HEK293T (cell line): ENCODE measurements around the gene WWOX.

Source experiments
- CTCF ChIA-PET: fragments of 350-600 bp; formaldehyde crosslinking; extraction: SDS; loops from one replicate; lab custom pipeline; 2021; ENCODE audit warnings: antibody characterized with exemption, inconsistent platforms; lab: Yijun Ruan, JAX
- POLR2A ChIA-PET: fragments of 350-600 bp; formaldehyde crosslinking; extraction: SDS; loops from one replicate; lab custom pipeline; 2020; ENCODE audit warnings: antibody characterized with exemption, inconsistent platforms; lab: Yijun Ruan, JAX
- DNase-seq: peaks from one replicate; pipeline ENCODE4 v3.0.0; 2012; ENCODE audit warnings: mixed read lengths; ENCODE audit errors: extremely low spot score
- ARNT ChIP-seq: fragments of 450-650 bp; IDR thresholded peaks from 2 replicates; pipeline ENCODE4 v1.6.1; 2017; ENCODE audit warnings: mild to moderate bottlenecking
- BHLHE40 ChIP-seq: fragments of 450-650 bp; IDR thresholded peaks from 2 replicates; pipeline ENCODE4 v1.6.1; 2016; ENCODE audit warnings: mild to moderate bottlenecking, moderate library complexity, borderline replicate concordance
- CTBP1 ChIP-seq: fragments of 450-650 bp; IDR thresholded peaks from 2 replicates; pipeline ENCODE4 v1.6.1; 2016; ENCODE audit warnings: borderline replicate concordance
- ELF4 ChIP-seq: fragments of 450-650 bp; IDR thresholded peaks from 2 replicates; pipeline ENCODE4 v1.6.1; 2017; ENCODE audit warnings: antibody characterized with exemption
- FOXA1 ChIP-seq: fragments of 450-650 bp; IDR thresholded peaks from 2 replicates; pipeline ENCODE4 v1.6.1; 2016; ENCODE audit warnings: mild to moderate bottlenecking
- FOXK2 ChIP-seq: fragments of 450-650 bp; IDR thresholded peaks from 2 replicates; pipeline ENCODE4 v1.6.1; 2016; ENCODE audit warnings: mild to moderate bottlenecking
- FOXM1 ChIP-seq: fragments of 450-650 bp; IDR thresholded peaks from 2 replicates; pipeline ENCODE4 v1.6.1; 2017; ENCODE audit warnings: mild to moderate bottlenecking, borderline replicate concordance
- HDGF ChIP-seq: fragments of 450-650 bp; IDR thresholded peaks from 2 replicates; pipeline ENCODE4 v1.6.1; 2017; ENCODE audit warnings: antibody characterized with exemption, borderline replicate concordance
- L3MBTL2 ChIP-seq: fragments of 450-650 bp; conservative IDR thresholded peaks from 2 replicates; pipeline ENCODE4 v1.6.1; 2016; ENCODE audit warnings: mild to moderate bottlenecking
- LEF1 ChIP-seq: fragments of 450-650 bp; IDR thresholded peaks from 2 replicates; pipeline ENCODE4 v1.6.1; 2017; ENCODE audit warnings: mild to moderate bottlenecking, borderline replicate concordance
- NFRKB ChIP-seq: fragments of 450-650 bp; IDR thresholded peaks from 2 replicates; pipeline ENCODE4 v1.6.1; 2016; ENCODE audit warnings: mild to moderate bottlenecking, moderate library complexity
- SP1 ChIP-seq: fragments of 450-650 bp; IDR thresholded peaks from 2 replicates; pipeline ENCODE4 v1.6.1; 2017
- SUZ12 ChIP-seq: fragments of 450-650 bp; IDR thresholded peaks from 2 replicates; pipeline ENCODE4 v1.6.1; 2016; ENCODE audit warnings: mild to moderate bottlenecking
- TARDBP ChIP-seq: fragments of 450-650 bp; IDR thresholded peaks from 2 replicates; pipeline ENCODE4 v1.6.1; 2016
- ZNF384 ChIP-seq: fragments of 450-650 bp; IDR thresholded peaks from 2 replicates; pipeline ENCODE4 v1.6.1; 2016
- TF ChIP-seq, protein P1 (sequence below): fragments of 450-650 bp; IDR thresholded peaks from 2 replicates; pipeline ENCODE4 v1.6.1; 2016

The WWOX gene

DNA sequence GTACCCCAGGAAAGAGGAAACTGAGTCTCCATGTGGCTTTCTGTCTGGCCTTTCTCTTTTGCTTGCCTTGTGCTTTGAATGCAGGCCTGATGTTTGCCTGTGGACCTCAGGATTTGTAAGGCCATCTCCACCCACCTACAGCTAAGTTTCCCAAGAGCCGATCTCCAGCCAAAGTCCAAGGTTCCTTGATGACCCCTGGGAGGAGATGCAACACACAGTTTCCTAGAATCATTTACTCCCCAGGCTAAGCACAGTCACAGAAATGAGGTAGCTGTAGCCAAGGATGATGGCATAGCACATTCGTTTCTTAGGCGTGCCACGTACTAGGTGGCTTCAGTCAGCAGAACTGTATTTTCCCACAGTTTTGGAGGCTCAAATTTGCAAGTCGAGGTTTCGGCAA is 905.6 kb downstream of the WWOX start:
- ChIA-PET POLR2A (no interaction called here), CTCF (no interaction called here)

DNA sequence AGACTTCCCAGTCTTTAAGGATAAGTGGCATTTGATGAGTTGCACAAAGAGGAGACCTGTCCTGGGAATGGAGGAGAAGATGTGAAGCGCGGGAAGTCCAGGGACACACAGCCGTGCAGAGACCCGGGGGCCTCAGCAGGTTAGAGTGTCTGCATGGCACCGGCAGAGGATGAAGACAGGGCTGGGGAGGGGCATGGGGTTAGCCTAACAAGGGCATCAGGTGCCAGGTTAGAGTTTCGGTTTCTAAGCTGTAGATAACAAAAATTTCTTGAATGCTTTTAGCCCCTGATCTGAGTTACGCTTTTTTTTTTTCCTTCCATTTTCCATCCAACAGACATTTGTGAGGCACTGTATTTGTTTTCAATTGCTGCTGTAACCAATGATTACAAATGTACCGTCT is 906.8 kb downstream of the WWOX start:
- TF ChIP-seq ZNF384 (no peak), FOXM1 (no peak)
- TF ChIP-seq, protein P1, sequence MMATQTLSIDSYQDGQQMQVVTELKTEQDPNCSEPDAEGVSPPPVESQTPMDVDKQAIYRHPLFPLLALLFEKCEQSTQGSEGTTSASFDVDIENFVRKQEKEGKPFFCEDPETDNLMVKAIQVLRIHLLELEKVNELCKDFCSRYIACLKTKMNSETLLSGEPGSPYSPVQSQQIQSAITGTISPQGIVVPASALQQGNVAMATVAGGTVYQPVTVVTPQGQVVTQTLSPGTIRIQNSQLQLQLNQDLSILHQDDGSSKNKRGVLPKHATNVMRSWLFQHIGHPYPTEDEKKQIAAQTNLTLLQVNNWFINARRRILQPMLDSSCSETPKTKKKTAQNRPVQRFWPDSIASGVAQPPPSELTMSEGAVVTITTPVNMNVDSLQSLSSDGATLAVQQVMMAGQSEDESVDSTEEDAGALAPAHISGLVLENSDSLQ, result no peak
- ChIA-PET CTCF (no interaction called here), POLR2A (no interaction called here)
- no peak for DNase-seq

More for the DNA sequence above, 905.6 kb downstream of the WWOX start:
- no peak for DNase-seq
- TF ChIP-seq ZNF384, result no peak
- no peak for TF ChIP-seq SUZ12
- TF ChIP-seq TARDBP, result no peak
- TF ChIP-seq ARNT, result no peak
- no peak for TF ChIP-seq FOXM1
- no peak for TF ChIP-seq ELF4
- no peak for TF ChIP-seq NFRKB
- no peak for TF ChIP-seq CTBP1
- no peak for TF ChIP-seq BHLHE40
- TF ChIP-seq, protein P1, result no peak
- TF ChIP-seq HDGF, result no peak
- TF ChIP-seq FOXA1, result no peak
- no peak for TF ChIP-seq L3MBTL2
- no peak for TF ChIP-seq FOXK2
- TF ChIP-seq LEF1, result no peak

DNA sequence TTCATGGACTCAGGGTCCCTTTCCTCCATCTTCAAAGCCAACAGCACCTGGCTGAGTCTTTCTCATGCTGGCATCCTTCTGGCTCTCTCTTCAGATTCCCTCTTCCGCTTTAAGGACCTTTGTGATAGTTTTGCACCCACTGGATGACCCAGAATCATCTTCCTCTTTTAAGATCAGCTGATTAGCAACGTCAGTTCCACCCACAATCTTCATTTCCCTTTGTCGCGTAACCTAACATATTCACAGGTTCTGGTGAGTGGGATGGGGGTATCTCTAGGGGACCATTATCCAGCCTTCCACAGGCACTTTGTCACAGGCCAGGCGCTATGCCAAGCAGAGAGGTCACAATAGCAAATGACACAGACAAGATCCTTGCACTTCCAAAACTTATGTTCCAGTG is 907.3 kb downstream of the WWOX start:
- CTCF ChIA-PET, result no interaction called here

DNA sequence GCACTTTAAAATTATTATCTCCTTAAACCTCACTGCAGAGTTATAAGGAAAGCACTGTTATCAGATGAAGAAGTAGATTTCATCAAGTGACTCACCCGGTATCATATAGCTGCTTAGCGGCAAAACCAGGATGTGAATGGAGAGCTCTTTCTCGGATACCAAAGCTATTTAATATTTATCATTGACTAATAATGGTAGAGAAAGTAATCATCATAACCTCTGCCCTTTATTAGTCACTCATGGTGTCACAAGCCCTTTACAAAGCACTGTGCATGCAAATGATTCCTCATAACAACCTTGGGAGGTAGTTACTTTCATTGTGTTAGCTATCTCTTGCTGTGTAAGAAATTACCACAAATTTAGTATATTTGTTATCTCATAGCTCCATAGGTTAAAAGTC is 908.2 kb downstream of the WWOX start:
- ChIA-PET POLR2A (no interaction called here), CTCF (interaction anchor here (0.6 kb wide), 2 partner anchors 120 to 152 kb away, joined by 3 read pairs; no protein-coding TSS in a partner anchor)
- TF ChIP-seq HDGF (no peak), ELF4 (no peak), ARNT (no peak), CTBP1 (no peak), FOXK2 (no peak), FOXM1 (no peak), ZNF384 (no peak), BHLHE40 (no peak), LEF1 (no peak), SUZ12 (no peak), TARDBP (no peak)
- TF ChIP-seq, protein P1, result no peak
- DNase-seq, result no peak

More for the DNA sequence above, 907.3 kb downstream of the WWOX start:
- DNase-seq, result no peak
- POLR2A ChIA-PET, result no interaction called here
- TF ChIP-seq ELF4 (no peak), L3MBTL2 (no peak), FOXK2 (no peak), NFRKB (no peak), FOXA1 (no peak), LEF1 (no peak), HDGF (no peak), FOXM1 (no peak), BHLHE40 (no peak), TARDBP (no peak), CTBP1 (no peak), ARNT (no peak), ZNF384 (no peak)
- TF ChIP-seq, protein P1, result no peak

DNA sequence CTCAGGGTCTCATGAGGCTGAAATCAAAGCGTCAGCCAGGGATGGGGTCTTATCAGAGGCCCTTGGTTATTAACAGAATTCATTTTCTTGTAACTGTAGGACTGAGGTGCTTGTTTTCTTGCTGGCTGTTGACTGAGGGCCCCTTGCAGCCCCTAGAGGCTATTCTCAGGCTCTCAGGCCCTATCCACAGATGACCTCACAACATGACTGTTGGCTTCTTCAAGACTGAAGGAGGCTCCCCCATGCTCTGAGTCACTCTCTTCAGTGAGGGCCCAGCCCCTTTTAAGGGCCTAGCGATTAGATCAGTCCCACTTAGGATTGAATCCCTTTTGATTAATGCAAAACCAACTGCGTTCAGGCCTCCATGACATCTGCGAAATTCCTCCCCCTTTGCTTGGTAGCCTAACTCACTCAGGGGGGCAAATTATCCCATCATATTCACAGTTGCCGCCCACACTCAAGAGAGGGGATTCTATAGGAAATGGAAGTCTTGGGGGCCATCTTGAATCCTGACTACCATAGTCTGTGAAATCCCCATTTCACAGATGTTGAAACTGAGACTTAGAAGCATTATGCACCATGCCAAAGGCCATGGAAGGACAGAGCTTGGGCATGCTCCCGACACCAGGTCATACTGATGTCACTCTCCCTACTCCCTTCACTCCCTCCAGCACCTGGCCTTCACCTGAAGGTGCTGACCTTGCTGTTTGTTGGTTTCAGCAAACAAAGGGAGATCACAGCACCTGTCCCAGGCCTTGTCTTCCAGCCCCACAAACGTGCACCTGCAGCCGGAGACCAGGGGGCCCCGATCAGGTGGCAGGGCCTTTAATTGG is 908.8 kb downstream of the WWOX start:
- TF ChIP-seq SUZ12, result no peak
- TF ChIP-seq FOXA1, result no peak
- no peak for TF ChIP-seq NFRKB
- TF ChIP-seq FOXK2, result no peak
- TF ChIP-seq BHLHE40, result no peak
- TF ChIP-seq FOXM1, result no peak
- TF ChIP-seq TARDBP, result no peak
- TF ChIP-seq ARNT, result no peak
- TF ChIP-seq ZNF384, result no peak
- TF ChIP-seq SP1, result no peak
- TF ChIP-seq LEF1, result no peak
- no peak for TF ChIP-seq L3MBTL2
- TF ChIP-seq, protein P1, result no peak
- POLR2A ChIA-PET, result no interaction called here
- CTCF ChIA-PET, result no interaction called here
- no peak for DNase-seq
